Stimulated activated CD4-positive, alpha-beta T cell treated with anti-CD3 and anti-CD28 coated beads, Interleukin-12 subunit alpha, Interleukin-12 subunit beta, amount 100 ng/mL, for 24 hours (primary cell): ENCODE measurements around the gene NAIP.
"Not testable (repeated sequence)": the region's sequence is repeated elsewhere in the genome, so short reads cannot be mapped to it uniquely, and the experiment has no call there.

Experiments
- DNase-seq, 2 experiments: peaks; one replicate each; pipeline ENCODE4 v3.0.0-alpha.2; 2020; ENCODE audit warnings: low read depth in 2 of 2

The NAIP gene

GRCh38 chr5:71025289-71025953 lies at the start of gene NAIP:
TSS of gene NAIP (minus strand) at chr5:71025339. CDS start at chr5:71012915, 12,424 bp downstream.
- DNase-seq, result not testable (repeated sequence)

GRCh38 chr5:71067262-71067928 lies 42.3 kb upstream of the NAIP start, which contains the start of gene GTF2H2:
TSS of gene GTF2H2 (minus strand) at chr5:71067676. CDS start at chr5:71062763, 4,913 bp downstream.
- DNase-seq, result not testable (repeated sequence)

GRCh38 chr5:71061322-71061721 lies 36.2 kb upstream of the NAIP start:
- DNase-seq, result not testable (repeated sequence)

- DNase-seq, result not testable (repeated sequence)
Observed at GRCh38 chr5:71059426-71059825, 34.3 kb upstream of the NAIP start.

- not testable (repeated sequence) for DNase-seq
Observed at GRCh38 chr5:71044808-71045207, 19.7 kb upstream of the NAIP start.

- not testable (repeated sequence) for DNase-seq
Observed at GRCh38 chr5:71044128-71044527, 19.0 kb upstream of the NAIP start.

- DNase-seq, result not testable (repeated sequence)
Observed at GRCh38 chr5:71031046-71031776, 6.1 kb upstream of the NAIP start.

GRCh38 chr5:71020643-71021042 lies 4.5 kb downstream of the NAIP start:
- DNase-seq, result not testable (repeated sequence)

GRCh38 chr5:71018376-71019005 lies 6.6 kb downstream of the NAIP start:
- DNase-seq, result not testable (repeated sequence)

- no peak for DNase-seq
Observed at GRCh38 chr5:71014176-71014575, 11.0 kb downstream of the NAIP start.

- no peak for DNase-seq
Observed at GRCh38 chr5:71013575-71013974, 11.6 kb downstream of the NAIP start.

- DNase-seq, result no peak
Observed at GRCh38 chr5:71011194-71011792, 13.8 kb downstream of the NAIP start.

- DNase-seq, result not testable (repeated sequence)
Observed at GRCh38 chr5:71006983-71007382, 18.2 kb downstream of the NAIP start.

- DNase-seq, result not testable (repeated sequence)
Observed at GRCh38 chr5:70984882-70985281, 40.3 kb downstream of the NAIP start.

- DNase-seq, result not testable (repeated sequence)
Observed at GRCh38 chr5:70967220-70967619, 57.9 kb downstream of the NAIP start.

GRCh38 chr5:70964531-70964930 lies 60.6 kb downstream of the NAIP start:
- DNase-seq, result not testable (repeated sequence)

GRCh38 chr5:70953068-70953467 lies 72.1 kb downstream of the NAIP start:
- DNase-seq, result not testable (repeated sequence)

GRCh38 chr5:70932560-70932959 lies 92.6 kb downstream of the NAIP start:
- DNase-seq, result not testable (repeated sequence)

- not testable (repeated sequence) for DNase-seq
Observed at GRCh38 chr5:70931709-70932368, 93.3 kb downstream of the NAIP start.

GRCh38 chr5:70925211-70925562 lies 100.0 kb downstream of the NAIP start:
- not testable (repeated sequence) for DNase-seq
